ENCODE measurements around the gene KMO. TPM values are rescaled to one million over a fixed set of nuclear protein-coding genes. Genes with fewer than 3 reads are reported as not detected.

The KMO gene
- total RNA-seq, 4 donors from 2014 or later = 0.28 to 22.9 (median 4.5) TPM

- H3K4me3 ChIP-seq = peak overlapping the region in 1 of 2 donors; percentile 97
- no peak for DNase-seq
- H3K4me1 ChIP-seq = no peaks in the 10 kb centered on the region
- no peaks in the 10 kb centered on the region for H3K27me3 ChIP-seq
- peak overlapping the region; percentile 58 to 63 for H3K27ac ChIP-seq
- no peaks in the 10 kb centered on the region for H3K9me3 ChIP-seq
- TF ChIP-seq POLR2A (IDR thresholded peaks at IDR 0.05) = no peak
- TF ChIP-seq, protein P1, sequence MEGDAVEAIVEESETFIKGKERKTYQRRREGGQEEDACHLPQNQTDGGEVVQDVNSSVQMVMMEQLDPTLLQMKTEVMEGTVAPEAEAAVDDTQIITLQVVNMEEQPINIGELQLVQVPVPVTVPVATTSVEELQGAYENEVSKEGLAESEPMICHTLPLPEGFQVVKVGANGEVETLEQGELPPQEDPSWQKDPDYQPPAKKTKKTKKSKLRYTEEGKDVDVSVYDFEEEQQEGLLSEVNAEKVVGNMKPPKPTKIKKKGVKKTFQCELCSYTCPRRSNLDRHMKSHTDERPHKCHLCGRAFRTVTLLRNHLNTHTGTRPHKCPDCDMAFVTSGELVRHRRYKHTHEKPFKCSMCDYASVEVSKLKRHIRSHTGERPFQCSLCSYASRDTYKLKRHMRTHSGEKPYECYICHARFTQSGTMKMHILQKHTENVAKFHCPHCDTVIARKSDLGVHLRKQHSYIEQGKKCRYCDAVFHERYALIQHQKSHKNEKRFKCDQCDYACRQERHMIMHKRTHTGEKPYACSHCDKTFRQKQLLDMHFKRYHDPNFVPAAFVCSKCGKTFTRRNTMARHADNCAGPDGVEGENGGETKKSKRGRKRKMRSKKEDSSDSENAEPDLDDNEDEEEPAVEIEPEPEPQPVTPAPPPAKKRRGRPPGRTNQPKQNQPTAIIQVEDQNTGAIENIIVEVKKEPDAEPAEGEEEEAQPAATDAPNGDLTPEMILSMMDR (IDR thresholded peaks at IDR 0.05) = no peak
- intact Hi-C loops (cut with DNase I; ENCODE audit: low total_unique reads) = no loop called here
- no peaks in the 10 kb centered on the region for H3K36me3 ChIP-seq
Measured at GRCh38 chr1:241640867-241641622, 108.9 kb downstream of the KMO start.

DNA sequence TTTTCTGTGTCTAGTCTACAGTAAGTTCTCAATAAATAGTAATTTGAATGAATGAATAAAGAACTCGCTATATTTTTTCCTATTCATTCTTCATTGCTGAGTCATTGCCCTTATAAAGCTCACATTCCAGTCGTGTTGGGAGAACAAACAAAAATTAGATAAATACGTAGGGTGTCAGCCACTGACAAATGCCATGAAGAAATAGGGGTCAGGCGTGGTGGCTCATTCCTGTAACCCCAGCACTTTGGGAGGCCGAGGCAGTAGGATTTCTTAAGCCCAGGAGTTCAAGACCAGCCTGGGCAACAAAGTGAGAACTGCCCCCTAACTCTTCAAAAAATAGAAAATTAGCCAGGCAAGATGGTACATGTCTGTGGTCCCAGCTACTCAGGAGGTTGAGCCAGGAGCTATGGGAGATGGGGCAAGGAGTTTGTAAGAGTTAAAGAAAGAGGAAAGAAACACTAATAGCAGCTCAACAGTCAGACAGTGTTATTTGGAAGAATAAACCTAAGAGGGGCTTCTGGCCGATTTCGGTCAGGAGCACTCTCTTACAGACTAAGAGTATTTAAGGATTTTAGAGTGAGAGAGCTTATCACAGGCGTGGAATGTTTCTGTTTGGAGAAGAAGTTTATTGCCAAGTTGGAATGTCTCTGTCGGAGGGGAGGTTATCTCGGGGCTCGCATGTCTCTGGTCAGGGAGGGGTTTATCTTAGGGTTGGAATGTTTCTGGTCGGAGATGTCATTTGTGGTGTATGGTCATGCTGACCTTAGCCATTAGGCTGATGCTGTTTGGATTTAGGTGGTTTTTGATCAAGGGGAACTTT is 109.8 kb downstream of the KMO start:
- no peaks in the 10 kb centered on the region for H3K36me3 ChIP-seq
- TF ChIP-seq, protein P1 (IDR thresholded peaks at IDR 0.05) = no peak
- TF ChIP-seq POLR2A (IDR thresholded peaks at IDR 0.05) = no peak
- intact Hi-C loops (cut with DNase I; ENCODE audit: low total_unique reads) = no loop called here
- DNase-seq = no peak
- H3K9me3 ChIP-seq = no peaks in the 10 kb centered on the region
- H3K4me3 ChIP-seq = no peak overlapping the region
- no peaks in the 10 kb centered on the region for H3K27me3 ChIP-seq
- H3K27ac ChIP-seq = no peak overlapping the region
- H3K4me1 ChIP-seq = no peaks in the 10 kb centered on the region

- TF ChIP-seq POLR2A (IDR thresholded peaks at IDR 0.05) = no peak
- TF ChIP-seq, protein P1 (IDR thresholded peaks at IDR 0.05) = no peak
- no peak for DNase-seq
- no peaks in the 10 kb centered on the region for H3K9me3 ChIP-seq
- H3K27me3 ChIP-seq = no peaks in the 10 kb centered on the region
- intact Hi-C loops (cut with DNase I; ENCODE audit: low total_unique reads) = no loop called here
- no peak overlapping the region for H3K4me3 ChIP-seq
- H3K4me1 ChIP-seq = no peaks in the 10 kb centered on the region
- no peaks in the 10 kb centered on the region for H3K36me3 ChIP-seq
- H3K27ac ChIP-seq = no peak overlapping the region
Measured at GRCh38 chr1:241642593-241642944, 110.4 kb downstream of the KMO start.

DNA sequence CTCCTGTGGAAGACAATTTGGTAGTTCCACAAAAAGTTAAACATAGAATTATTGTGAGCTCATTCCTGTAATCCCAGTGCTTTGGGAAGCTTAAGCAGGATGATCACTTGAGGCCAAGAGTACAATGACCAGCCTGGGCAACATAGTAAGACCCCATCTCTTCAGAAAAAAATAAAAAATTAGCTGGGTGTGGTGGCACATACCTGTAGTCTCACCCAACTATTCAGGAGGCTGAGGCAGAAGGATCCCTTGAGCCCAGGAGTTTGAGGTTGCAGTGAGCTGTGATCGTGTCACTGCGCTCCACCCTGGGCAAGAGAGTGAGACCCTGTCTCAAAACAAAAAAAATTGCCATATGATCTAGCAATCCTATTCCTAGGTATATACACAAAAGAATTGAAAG is 112.1 kb downstream of the KMO start:
- H3K4me3 ChIP-seq = no peak overlapping the region
- H3K36me3 ChIP-seq = no peaks in the 10 kb centered on the region
- no peaks in the 10 kb centered on the region for H3K9me3 ChIP-seq
- DNase-seq = no peak
- TF ChIP-seq, protein P1 (IDR thresholded peaks at IDR 0.05) = no peak
- no peak for TF ChIP-seq POLR2A (IDR thresholded peaks at IDR 0.05)
- no peaks in the 10 kb centered on the region for H3K4me1 ChIP-seq
- no peak overlapping the region for H3K27ac ChIP-seq
- H3K27me3 ChIP-seq = no peaks in the 10 kb centered on the region
- intact Hi-C loops (cut with DNase I; ENCODE audit: low total_unique reads) = no loop called here

GRCh38 chr1:241645199-241645598 is 113.0 kb downstream of the KMO start:
- Histone ChIP-seq H3K4me1 (no peaks in the 10 kb centered on the region), H3K4me3 (no peak overlapping the region), H3K27ac (no peak overlapping the region), H3K27me3 (no peaks in the 10 kb centered on the region), H3K36me3 (no peaks in the 10 kb centered on the region), H3K9me3 (no peaks in the 10 kb centered on the region)
- intact Hi-C loops (cut with DNase I; ENCODE audit: low total_unique reads) = no loop called here
- TF ChIP-seq, protein P1 (IDR thresholded peaks at IDR 0.05) = no peak
- no peak for DNase-seq

All from uterus (tissue), 4 donors.